HG03066 (cell line): Measurements from ENCODE around the gene GRIFIN.

Experiments used
- ATAC-seq: cut with Tn5 transposase; IDR thresholded peaks from one replicate; pipeline ENCODE4 v1.9.1; 2021; ENCODE audit warnings: low read depth; ENCODE audit not compliant: unreplicated experiment

Gene GRIFIN

DNA sequence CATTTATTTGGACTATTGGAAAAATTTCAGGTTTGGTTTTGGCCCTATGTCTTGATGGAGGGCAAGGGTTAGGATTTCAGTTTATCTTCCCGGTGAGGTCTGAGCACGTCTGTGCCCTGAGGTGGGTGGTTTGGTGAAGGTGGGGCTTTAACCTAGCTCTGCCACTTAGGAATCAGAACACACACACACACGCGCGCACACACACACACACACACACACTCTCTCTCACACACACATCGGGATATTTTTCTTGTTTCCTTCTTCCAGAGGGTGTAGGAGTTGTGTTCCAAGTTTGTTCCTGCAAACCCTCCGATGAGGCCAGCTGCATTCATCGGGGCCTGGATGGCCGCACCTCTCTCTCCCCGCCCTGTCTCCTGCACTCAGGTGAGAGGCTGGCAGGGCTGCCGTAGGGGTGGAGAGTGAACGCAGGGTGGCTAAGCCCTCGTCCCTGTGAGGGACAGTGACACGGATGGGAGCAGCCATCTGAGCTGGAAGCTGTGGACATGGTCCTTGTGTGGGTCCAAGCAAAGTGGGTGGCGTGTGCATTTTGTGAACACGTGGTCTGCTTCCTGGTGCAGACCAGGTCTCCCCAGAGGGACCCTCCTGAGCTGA is 38.6 kb downstream of the GRIFIN start:
- ATAC-seq, result no peak

DNA sequence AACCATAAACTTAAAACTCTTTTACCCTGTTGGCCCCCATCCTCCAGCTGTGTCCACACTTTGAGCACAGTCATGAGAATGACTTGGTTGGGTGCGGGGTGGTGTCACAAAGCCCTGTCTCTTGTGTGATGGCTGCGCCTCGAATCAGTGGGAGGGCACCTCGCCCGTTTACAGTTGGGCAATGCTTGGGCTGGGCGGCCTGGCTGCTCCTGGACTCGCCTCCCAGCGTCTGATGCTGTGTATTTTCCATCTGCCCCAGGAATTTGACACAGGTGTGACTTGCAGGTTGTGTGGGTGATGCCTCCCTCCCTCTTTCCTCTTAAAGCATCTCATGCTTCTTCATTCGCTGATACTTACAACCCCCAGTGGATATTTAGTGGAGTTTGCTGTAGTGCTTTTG is 39.1 kb downstream of the GRIFIN start:
- ATAC-seq, result no peak

DNA sequence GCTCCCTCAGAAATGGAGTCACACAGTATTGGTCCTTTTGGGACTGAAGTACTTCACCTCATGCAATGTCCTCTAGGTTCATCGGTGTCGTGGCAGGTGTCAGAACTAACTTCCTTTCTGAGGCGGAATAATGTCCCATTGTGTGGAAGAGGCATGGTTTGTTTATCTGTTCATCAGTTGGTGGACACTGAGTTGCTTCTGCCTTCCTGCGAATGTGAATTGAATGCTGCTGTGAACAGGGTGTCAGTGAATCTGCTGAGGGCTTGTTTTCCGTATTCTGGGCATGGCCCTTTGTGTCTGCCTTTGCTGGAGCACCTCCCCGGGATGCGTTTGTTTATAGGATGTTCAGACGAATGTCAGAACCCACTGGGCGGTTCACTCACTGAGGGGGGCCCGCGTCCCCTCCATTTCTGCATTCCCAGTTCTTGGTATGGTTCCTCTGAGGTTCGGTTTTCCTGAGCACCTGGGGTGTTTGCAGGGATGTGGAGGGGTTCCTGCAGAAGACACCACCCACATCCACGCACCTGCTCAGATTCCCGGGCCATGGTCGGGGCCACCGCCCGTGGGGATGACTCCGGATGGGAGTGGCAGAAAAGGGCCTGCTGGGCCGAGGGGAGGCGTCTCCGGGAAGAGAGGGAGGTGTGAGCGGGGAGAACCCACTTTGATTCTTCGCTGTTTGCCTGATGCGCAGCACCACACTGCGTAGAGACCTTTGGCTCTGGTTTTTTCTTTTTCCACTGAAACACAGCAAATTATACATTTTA is 39.7 kb downstream of the GRIFIN start:
- ATAC-seq, result no peak

DNA sequence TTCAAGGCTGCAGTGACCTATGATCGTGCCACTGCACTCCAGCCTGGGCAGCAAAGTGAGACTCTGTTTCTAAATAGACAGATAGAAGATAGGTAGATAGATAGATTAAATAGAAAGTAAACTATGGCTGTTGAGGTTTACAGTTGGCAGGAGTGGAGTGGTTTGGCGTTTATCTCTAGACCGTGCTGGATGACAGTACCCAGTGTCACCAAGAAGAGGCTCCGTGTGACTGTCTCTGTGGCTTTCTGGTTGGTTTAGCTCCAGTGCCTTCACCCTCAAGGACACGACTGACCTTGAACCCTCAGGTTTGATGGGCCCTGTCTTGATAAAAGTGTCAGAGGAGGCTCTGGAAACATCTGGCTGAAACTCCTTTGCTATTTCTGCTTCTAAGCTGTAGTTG is 41.1 kb downstream of the GRIFIN start:
- ATAC-seq, result no peak

DNA sequence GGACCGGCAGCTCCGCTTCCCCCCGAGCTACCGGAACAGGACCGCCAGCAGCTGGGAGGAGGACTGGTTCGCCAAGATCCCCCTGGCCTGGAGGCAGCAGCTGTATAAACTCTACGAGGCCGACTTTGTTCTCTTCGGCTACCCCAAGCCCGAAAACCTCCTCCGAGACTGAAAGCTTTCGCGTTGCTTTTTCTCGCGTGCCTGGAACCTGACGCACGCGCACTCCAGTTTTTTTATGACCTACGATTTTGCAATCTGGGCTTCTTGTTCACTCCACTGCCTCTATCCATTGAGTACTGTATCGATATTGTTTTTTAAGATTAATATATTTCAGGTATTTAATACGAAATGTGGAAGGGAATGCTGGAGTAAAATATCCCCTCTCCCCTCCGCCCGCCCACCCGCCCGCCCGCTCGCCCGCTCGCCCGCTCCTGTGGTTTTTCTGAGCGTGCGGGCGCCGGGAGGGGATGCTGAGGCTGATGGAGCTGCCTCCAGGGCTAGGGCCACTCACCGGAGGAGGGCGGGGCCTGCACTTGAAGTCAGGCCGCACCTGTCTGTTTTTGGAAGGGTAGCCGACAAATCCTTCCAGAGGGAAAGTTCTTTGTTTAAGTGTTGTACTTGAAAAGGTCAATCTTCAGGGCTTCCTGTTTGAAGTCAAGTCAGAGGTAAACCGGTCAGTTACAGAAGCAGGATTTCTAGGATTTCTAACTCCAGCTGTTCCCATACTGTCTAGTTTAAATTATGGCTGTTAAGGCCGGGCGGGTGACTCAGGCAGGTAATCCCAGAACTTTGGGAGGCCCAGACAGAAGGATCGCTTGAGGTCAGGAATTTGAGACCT is 42.3 kb downstream of the GRIFIN start:
- no peak for ATAC-seq

DNA sequence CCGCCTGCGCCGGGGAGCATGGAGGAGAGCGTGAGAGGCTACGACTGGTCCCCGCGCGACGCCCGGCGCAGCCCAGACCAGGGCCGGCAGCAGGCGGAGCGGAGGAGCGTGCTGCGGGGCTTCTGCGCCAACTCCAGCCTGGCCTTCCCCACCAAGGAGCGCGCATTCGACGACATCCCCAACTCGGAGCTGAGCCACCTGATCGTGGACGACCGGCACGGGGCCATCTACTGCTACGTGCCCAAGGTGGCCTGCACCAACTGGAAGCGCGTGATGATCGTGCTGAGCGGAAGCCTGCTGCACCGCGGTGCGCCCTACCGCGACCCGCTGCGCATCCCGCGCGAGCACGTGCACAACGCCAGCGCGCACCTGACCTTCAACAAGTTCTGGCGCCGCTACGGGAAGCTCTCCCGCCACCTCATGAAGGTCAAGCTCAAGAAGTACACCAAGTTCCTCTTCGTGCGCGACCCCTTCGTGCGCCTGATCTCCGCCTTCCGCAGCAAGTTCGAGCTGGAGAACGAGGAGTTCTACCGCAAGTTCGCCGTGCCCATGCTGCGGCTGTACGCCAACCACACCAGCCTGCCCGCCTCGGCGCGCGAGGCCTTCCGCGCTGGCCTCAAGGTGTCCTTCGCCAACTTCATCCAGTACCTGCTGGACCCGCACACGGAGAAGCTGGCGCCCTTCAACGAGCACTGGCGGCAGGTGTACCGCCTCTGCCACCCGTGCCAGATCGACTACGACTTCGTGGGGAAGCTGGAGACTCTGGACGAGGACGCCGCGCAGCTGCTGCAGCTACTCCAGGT is 43.1 kb downstream of the GRIFIN start:
- no peak for ATAC-seq

DNA sequence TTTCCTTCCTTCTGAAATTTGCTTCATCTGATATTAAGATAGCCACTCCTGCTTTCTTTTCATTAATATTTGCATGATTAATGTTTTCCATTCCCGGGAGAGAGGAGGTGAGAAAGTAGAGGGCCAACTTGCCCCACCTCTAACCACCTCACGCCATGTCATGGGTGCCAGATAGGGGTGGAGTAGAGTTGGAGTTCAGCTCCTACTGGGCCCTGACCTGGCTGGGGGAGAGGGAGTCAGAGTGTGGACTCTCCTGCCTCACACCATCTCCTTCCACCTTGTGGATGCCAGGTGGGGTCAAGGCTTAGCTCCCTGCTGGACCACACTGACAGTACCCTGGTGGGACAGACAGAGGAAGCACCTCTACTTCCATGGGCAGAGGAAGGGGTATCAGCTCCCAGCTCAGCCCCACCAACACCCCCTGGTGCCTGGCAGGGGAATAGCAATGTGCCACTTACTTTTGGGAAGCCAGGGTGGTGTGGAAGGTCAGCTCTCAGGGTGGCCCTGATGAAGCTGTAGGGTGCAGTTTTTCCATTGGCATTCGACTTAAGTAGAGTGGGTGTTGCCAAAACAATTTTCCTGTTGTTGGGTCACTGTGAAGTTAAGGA is 44.8 kb downstream of the GRIFIN start:
- no peak for ATAC-seq

DNA sequence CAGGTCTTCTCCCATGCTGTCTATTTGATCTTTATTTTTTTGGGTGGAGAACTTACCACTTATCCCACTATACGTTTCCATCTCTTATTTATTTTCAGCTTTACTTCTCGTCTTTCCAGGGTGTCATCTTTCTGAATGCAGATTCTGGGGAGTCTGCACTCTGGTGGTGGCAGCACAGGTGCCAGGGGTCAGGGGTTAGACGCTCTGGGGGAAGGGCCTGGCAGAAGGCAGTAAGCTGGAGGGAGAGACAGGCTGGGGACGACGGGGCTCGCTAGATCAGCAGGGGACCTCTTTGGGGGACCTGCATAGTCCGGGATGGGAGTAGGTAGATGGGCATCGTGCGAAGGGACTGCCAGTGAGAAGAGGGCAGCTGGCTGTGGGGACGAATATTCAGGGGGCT is 50.4 kb downstream of the GRIFIN start:
- ATAC-seq, result no peak
